ENCODE measurements around the gene GPR42. TPM values are rescaled to one million over a fixed set of nuclear protein-coding genes. Genes with fewer than 3 reads are reported as not detected.

Gene GPR42
- total and polyA plus RNA-seq, 11 donors = not detected

DNA sequence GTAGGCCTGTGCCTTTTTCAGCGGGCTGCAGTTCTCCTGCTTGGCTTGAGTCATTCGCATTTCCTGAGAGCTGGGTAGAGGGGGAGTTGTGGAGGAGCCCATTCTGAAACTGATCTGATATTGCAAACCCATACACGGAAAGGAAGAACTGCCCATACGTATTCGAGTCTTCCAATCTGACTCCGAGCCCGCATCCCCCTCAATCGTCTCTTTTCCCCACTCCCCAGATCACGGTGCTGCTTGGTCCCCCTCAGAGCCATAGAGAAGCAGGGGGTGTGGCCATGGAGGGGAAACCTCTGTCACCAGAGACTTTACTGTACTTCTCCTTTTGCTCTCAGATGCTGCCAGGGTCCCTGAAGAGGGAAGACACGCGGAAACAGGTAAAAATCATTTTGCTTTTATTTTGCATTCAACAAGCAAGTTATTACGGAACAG is 42.0 kb upstream of the GPR42 start, which contains the start of gene CD22:
Gene CD22, plus strand, starts transcription at position 337 of the 435 bp plus-strand sequence. CDS start 2,854 bp downstream, outside the sequence.
- TF ChIP-seq CTCF (IDR thresholded peaks at IDR 0.05) = no peak
- no peak for TF ChIP-seq POLR2A (IDR thresholded peaks at IDR 0.05)
- Histone ChIP-seq H3K9me3 (no peaks in the 10 kb centered on the region), H3K36me3 (no peaks in the 10 kb centered on the region), H3K27me3 (peaks cover 0 to 41% (median 9%) of the 10 kb centered on the region in 9 donors), H3K4me3 (no peak within 1 kb of the TSS), H3K4me1 (no peaks in the 10 kb centered on the region), H3K27ac (no peak within 1 kb of the TSS)
- intact Hi-C loops (cut with DNase I) = no loop called here
- peak in 1 of 5 donors; percentile 29 for DNase-seq
- ATAC-seq = no peak
- 68 to 81% (median 77%) methylated on average over 12 of the region's 12 CpGs for WGBS, 4 donors

DNA sequence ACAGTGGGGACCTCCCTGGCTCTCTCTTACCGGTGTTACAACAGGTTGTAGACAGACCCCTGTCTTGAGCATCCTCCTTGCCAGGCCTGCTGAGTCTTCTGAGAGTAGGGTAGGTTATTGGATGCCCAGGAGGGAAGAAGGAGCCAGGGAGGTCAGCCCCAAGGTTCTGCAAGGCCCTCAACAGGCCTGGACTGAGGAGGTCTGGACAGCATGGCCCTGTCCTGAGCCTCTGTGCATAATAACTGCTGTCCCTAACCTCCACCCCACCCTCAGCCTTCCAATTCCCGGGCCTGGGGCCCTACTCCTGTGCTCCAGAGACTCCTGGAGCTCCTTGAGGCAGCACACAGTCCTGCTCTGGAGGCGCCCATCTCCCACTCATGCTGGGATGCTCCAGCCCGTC is 41.5 kb upstream of the GPR42 start:
- Histone ChIP-seq H3K9me3 (no peaks in the 10 kb centered on the region), H3K27ac (no peak overlapping the region), H3K36me3 (no peaks in the 10 kb centered on the region), H3K4me1 (no peaks in the 10 kb centered on the region), H3K27me3 (peaks cover 0 to 46% (median 9%) of the 10 kb centered on the region in 9 donors), H3K4me3 (no peak overlapping the region)
- intact Hi-C loops (cut with DNase I) = no loop called here
- TF ChIP-seq CTCF (IDR thresholded peaks at IDR 0.05) = no peak
- no peak for TF ChIP-seq POLR2A (IDR thresholded peaks at IDR 0.05)
- DNase-seq (peak in 1 of 5 donors; percentile 28), ATAC-seq (no peak)
- whole genome bisulfite sequencing, 4 donors = 77 to 91% (median 85%) methylated on average over 4 of the region's 4 CpGs

- H3K4me1 ChIP-seq = no peaks in the 10 kb centered on the region
- DNase-seq (peak in 2 of 5 donors; percentile 1 to 27), ATAC-seq (no peak)
- H3K27me3 ChIP-seq = peaks cover 0 to 48% (median 9%) of the 10 kb centered on the region in 9 donors
- 50 to 61% (median 54%) methylated on average over 7 of the region's 7 CpGs for WGBS, 4 donors
- no peak overlapping the region for H3K27ac ChIP-seq
- no peaks in the 10 kb centered on the region for H3K9me3 ChIP-seq
- no peak overlapping the region for H3K4me3 ChIP-seq
- no peaks in the 10 kb centered on the region for H3K36me3 ChIP-seq
- intact Hi-C loops (cut with DNase I) = no loop called here
- no peak for TF ChIP-seq POLR2A (IDR thresholded peaks at IDR 0.05)
- no peak for TF ChIP-seq CTCF (IDR thresholded peaks at IDR 0.05)
Observed at GRCh38 chr19:35330475-35330874, 40.4 kb upstream of the GPR42 start.

GRCh38 chr19:35331551-35332214 is 39.2 kb upstream of the GPR42 start:
- ATAC-seq (no peak), DNase-seq (peak in 1 of 5 donors; percentile 9)
- Histone ChIP-seq H3K4me1 (no peaks in the 10 kb centered on the region), H3K9me3 (no peaks in the 10 kb centered on the region), H3K27me3 (peaks cover 0 to 48% (median 9%) of the 10 kb centered on the region in 9 donors), H3K4me3 (no peak overlapping the region), H3K36me3 (no peaks in the 10 kb centered on the region), H3K27ac (no peak overlapping the region)
- WGBS, 4 donors = 81 to 90% (median 87%) methylated on average over 14 of the region's 14 CpGs
- TF ChIP-seq POLR2A (IDR thresholded peaks at IDR 0.05) (no peak), CTCF (IDR thresholded peaks at IDR 0.05) (no peak)
- intact Hi-C loops (cut with DNase I) = no loop called here

All from heart left ventricle (tissue), 16 donors.